ENCODE results near the gene FAM3D.

GRCh38 chr3:58608648-58609047, 57.9 kb downstream of the FAM3D start:
- TF ChIP-seq CTCF (conservative IDR thresholded peaks at IDR 0.05; ENCODE audit: low read depth, low read length) (no peak), EZH2 (IDR thresholded peaks at IDR 0.05; ENCODE audit: low read length, unreplicated experiment) (no peak), EZH2phosphoT487 (IDR thresholded peaks at IDR 0.05; ENCODE audit: borderline replicate concordance, low read length) (no peak)
